ENCODE data around the gene PRDM4.

DNA sequence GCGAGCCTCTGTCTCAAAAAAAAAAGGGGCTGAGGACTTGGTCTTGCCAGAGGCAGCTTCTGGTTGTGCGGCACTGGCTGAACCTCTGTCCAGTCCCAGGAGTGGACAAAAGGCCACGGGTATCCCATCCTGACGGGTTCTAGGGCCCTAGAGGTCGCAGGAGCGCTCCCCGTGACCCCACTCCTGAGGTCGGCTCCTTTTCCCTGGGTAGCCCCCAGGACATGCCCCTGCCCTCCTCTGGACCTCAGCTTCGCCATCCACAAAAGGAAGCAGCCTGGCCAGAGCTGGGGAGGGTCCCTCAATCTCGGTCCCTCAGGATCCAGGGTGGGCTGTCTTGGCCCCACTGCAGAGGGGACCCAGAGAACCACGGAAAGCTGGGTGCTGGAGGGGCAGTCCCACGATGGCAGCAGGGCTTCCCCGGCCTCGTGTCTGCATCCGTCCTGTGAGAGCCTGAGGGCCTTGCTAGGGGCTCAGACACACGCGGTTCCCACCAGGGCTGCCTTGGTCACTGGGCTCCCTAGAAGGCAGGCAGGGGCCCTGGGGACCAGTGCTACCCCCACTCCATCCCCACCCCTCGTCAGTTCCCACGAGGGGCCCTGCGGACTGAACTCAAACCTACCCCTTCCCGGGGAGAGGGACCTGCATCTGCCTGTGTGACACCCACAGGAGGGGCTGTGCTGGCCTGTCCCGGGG is 44.7 kb upstream of the PRDM4 start:
- TF ChIP-seq KAT7 (CRISPR knock-in tag; IDR thresholded peaks at IDR 0.05; ENCODE audit: borderline replicate concordance): no peak
- TF ChIP-seq, protein P1, sequence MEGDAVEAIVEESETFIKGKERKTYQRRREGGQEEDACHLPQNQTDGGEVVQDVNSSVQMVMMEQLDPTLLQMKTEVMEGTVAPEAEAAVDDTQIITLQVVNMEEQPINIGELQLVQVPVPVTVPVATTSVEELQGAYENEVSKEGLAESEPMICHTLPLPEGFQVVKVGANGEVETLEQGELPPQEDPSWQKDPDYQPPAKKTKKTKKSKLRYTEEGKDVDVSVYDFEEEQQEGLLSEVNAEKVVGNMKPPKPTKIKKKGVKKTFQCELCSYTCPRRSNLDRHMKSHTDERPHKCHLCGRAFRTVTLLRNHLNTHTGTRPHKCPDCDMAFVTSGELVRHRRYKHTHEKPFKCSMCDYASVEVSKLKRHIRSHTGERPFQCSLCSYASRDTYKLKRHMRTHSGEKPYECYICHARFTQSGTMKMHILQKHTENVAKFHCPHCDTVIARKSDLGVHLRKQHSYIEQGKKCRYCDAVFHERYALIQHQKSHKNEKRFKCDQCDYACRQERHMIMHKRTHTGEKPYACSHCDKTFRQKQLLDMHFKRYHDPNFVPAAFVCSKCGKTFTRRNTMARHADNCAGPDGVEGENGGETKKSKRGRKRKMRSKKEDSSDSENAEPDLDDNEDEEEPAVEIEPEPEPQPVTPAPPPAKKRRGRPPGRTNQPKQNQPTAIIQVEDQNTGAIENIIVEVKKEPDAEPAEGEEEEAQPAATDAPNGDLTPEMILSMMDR (IDR thresholded peaks at IDR 0.05): no peak
